Activated T-cell treated with anti-CD3 and anti-CD28 coated beads, Interleukin-2, amount 50 U/mL, for 72 hours (primary cell): ENCODE data around the gene FXYD7. TPM values are rescaled to one million over a fixed set of nuclear protein-coding genes. Genes with fewer than 3 reads are reported as not detected.
"Not testable (repeated sequence)": the region's sequence is repeated elsewhere in the genome, so short reads cannot be mapped to it uniquely, and the experiment has no call there.

Experiments used
- ATAC-seq, 2 donors: fragments of 150-1000 bp; cut with Tn5 transposase; replicated peaks in 1 of 2; 2 replicates each; pipeline ENCODE4 v1.10.0; 2021; ENCODE audit warnings: moderate library complexity in 2 of 2, mild to moderate bottlenecking in 1 of 2
- DNase-seq, 2 donors: peaks; one replicate each; pipeline ENCODE4 v3.0.0; 2021 to 2022; ENCODE audit warnings: mixed read lengths in 1 of 2
- H3K27ac Mint-ChIP-seq: one replicate; pipeline ENCODE4 v1.8.0; 2022; ENCODE audit warnings: mild to moderate bottlenecking, moderate library complexity, mixed read lengths
- H3K27me3 Mint-ChIP-seq: one replicate; pipeline ENCODE4 v1.8.0; 2022; ENCODE audit warnings: low read depth, mixed read lengths
- H3K36me3 Mint-ChIP-seq, 2 donors: one replicate each; pipeline ENCODE4 v1.8.0; 2022; ENCODE audit warnings: mixed read lengths in 2 of 2, mild to moderate bottlenecking in 1 of 2; ENCODE audit not compliant: insufficient read depth in 2 of 2
- H3K4me1 Mint-ChIP-seq: one replicate; pipeline ENCODE4 v1.8.0; 2022; ENCODE audit warnings: low read depth, mixed read lengths
- H3K4me3 Mint-ChIP-seq, 2 donors: one replicate each; pipeline ENCODE4 v1.8.0; 2022; ENCODE audit warnings: mild to moderate bottlenecking in 2 of 2, mixed read lengths in 2 of 2, moderate library complexity in 2 of 2
- H3K9me3 Mint-ChIP-seq, 2 donors: one replicate each; pipeline ENCODE4 v1.8.0; 2022; ENCODE audit warnings: mixed read lengths in 2 of 2
- total RNA-seq, 2 donors: library from RNA; stranded (reverse); gene quantifications; one replicate each; pipeline ENCODE4 v1.2.3, GENCODE V29; 2022

The FXYD7 gene
- total RNA-seq, 2 donors from 2014 or later: 1.0 to 1.2 TPM

DNA sequence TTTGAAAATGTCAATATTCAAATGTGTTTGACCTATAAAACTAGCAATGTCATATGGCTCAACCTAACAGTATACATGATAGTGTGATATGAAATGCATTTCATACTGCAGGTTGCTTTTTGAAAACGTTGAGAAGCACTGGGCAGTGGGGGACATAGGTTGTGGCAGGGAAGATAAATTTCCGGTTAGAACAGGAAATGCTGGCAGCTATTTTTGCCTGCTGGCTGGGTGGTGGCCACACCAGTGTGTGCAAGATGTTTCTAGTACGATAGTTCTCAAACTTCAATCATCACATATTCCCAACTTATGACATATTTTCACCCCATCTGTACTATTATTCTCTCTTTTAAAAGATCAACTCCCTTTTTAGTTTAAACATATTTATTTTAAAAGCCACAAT lies 28.7 kb downstream of the FXYD7 start:
- no peak for ATAC-seq
- no peaks in the 10 kb centered on the region for H3K27me3 Mint-ChIP-seq

DNA sequence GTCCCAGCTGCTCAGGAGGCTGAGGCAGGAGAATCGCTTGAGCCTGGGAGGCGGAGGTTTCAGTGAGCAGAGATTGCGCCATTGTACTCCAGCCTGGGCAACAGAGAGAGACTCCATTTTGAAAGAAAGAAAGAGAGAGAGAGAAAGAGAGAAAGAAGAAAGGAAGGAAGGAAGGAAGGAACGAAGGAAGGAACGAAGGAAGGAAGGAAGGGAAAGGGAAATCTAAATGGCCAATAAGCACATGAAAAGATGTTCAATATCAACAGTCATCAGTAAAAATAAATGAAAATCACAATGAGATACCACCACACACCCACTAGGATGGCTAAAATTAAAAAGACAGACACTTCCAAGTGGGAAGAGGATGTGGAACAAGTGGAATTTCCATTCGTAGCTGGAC lies 31.2 kb downstream of the FXYD7 start:
- ATAC-seq (no peak), DNase-seq (no peak)
- peak overlapping the region; percentile 62 for H3K27ac Mint-ChIP-seq
- peaks cover 6 to 7% of the 10 kb centered on the region in 2 donors for H3K9me3 Mint-ChIP-seq
- peaks cover 25% of the 10 kb centered on the region for H3K4me1 Mint-ChIP-seq
- no peak overlapping the region for H3K4me3 Mint-ChIP-seq
- H3K36me3 Mint-ChIP-seq: peaks cover 4 to 18% of the 10 kb centered on the region in 2 donors
- no peaks in the 10 kb centered on the region for H3K27me3 Mint-ChIP-seq

More for the DNA sequence above, 28.7 kb downstream of the FXYD7 start:
- DNase-seq: no peak
- H3K27ac Mint-ChIP-seq: peak overlapping the region; percentile 70
- H3K4me3 Mint-ChIP-seq: no peak overlapping the region
- H3K36me3 Mint-ChIP-seq: peaks cover 12 to 24% of the 10 kb centered on the region in 2 donors
- H3K4me1 Mint-ChIP-seq: peaks cover 29% of the 10 kb centered on the region
- H3K9me3 Mint-ChIP-seq: peaks cover 0 to 3% of the 10 kb centered on the region in 2 donors

DNA sequence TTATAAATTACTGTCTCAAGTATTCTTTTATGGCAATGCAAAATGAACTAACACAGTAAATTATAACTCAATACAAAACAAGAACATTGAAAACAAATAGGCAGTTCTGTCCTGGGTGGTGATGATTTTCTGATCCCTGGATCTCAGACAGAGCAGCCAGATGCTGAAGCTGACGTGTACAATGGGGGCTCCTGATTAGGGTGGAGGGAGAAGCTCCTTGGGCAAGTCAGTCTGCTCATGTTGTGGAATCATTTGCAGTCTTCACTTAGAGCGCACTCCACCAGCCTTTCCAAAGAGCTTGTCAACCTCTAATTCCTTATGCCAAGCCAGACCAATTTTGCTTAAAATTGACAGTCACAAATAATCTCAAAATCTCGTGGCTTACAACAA lies 33.1 kb downstream of the FXYD7 start:
- Mint-ChIP-seq H3K4me3 (no peak overlapping the region), H3K27me3 (no peaks in the 10 kb centered on the region), H3K4me1 (peaks cover 32% of the 10 kb centered on the region), H3K36me3 (peaks cover 1 to 12% of the 10 kb centered on the region in 2 donors), H3K27ac (no peak overlapping the region), H3K9me3 (peaks cover 6 to 7% of the 10 kb centered on the region in 2 donors)
- ATAC-seq: peak in 1 of 2 donors; percentile 15
- no peak for DNase-seq

DNA sequence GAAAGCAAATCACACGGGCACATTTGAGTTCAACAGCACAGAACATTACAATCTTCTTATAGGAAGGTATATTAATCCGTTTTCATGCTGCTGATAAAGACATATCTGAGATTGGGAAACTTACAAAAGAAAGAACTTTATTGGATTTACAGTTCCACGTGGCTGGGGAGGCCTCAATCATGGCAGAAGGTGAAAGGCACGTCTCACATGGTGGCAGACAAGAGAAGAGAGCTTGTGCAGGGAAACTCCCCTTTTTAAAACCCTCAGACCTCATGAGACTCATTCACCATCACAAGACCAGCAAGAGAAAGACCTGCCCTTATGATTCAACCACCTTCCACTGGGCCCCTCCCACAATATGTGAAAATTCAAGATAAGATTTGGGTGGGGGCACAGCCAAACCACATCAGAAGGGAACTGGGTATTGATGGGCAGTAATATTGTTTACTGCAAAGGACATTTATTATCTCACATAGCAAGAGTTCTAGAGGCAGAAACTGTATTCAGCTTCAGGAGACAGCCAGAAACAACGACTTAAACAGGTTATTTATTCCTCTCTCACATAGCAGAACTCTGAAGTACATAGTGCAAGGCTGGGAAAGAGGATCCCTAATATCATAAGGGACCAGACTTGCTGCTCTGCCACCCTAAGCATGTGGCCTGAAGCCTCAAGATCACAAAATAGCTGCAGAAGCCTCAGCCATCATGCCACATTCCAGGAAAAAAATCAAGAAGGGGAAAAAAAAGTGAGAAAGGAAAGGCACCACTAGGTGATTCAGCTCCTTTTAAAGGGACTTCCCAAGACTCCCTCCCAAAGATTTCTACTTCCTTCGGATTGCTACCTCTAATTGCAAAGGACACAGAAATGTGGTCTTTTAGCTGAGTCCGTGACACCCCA lies 34.6 kb downstream of the FXYD7 start:
- ATAC-seq: no peak
- DNase-seq: no peak
- H3K4me1 Mint-ChIP-seq: peaks cover 32% of the 10 kb centered on the region
- no peak overlapping the region for H3K4me3 Mint-ChIP-seq
- H3K9me3 Mint-ChIP-seq: peaks cover 6 to 7% of the 10 kb centered on the region in 2 donors
- peaks cover 0 to 10% of the 10 kb centered on the region in 2 donors for H3K36me3 Mint-ChIP-seq
- H3K27ac Mint-ChIP-seq: no peak overlapping the region
- no peaks in the 10 kb centered on the region for H3K27me3 Mint-ChIP-seq

DNA sequence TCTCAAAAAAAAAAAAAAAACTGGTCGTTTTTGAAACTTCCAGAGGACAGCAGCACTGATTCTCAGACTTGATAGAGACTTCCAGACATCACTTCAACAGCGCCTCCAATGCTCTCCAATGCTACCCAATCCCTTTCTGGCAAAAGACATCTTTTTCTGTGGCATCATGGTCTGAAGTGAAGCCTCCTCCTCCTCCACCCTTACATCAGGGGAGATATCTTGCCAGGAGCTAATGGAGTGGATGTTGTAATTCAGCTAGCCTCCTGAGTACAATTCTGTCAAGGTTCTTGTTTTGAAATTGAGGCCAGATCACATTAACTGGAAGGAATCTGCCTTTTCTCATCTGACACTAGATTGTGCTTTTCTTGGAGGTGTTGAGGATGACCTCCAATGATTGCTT lies 35.6 kb downstream of the FXYD7 start:
- H3K4me3 Mint-ChIP-seq: no peak overlapping the region
- peaks cover 6 to 7% of the 10 kb centered on the region in 2 donors for H3K9me3 Mint-ChIP-seq
- H3K27me3 Mint-ChIP-seq: no peaks in the 10 kb centered on the region
- peaks cover 32% of the 10 kb centered on the region for H3K4me1 Mint-ChIP-seq
- H3K36me3 Mint-ChIP-seq: peaks cover 0 to 10% of the 10 kb centered on the region in 2 donors
- DNase-seq (no peak), ATAC-seq (no peak)
- H3K27ac Mint-ChIP-seq: no peak overlapping the region

DNA sequence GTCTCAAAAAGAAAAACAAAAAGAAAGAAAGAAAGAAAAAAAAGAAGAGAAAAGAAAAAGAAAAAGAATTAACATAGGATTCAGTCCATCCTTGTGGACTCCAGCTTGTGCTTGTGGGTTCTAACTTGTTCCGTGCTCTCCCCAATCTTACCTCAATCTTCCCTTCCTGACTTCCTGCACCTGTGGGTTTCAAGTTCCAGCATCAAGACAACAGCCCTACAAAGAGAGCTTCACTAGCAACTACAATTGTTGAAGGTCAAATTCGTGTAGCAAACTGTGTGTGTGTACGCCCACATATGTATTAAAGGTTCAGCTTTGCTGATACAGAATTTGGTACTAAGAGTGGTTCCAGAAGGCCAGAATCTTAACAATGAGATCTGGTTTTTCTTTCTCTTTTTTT lies 36.8 kb downstream of the FXYD7 start:
- ATAC-seq (no peak), DNase-seq (no peak)
- Mint-ChIP-seq H3K4me1 (peaks cover 32% of the 10 kb centered on the region), H3K27ac (no peak overlapping the region), H3K9me3 (peaks cover 6 to 7% of the 10 kb centered on the region in 2 donors), H3K36me3 (peaks cover 0 to 8% of the 10 kb centered on the region in 2 donors), H3K4me3 (no peak overlapping the region), H3K27me3 (no peaks in the 10 kb centered on the region)

DNA sequence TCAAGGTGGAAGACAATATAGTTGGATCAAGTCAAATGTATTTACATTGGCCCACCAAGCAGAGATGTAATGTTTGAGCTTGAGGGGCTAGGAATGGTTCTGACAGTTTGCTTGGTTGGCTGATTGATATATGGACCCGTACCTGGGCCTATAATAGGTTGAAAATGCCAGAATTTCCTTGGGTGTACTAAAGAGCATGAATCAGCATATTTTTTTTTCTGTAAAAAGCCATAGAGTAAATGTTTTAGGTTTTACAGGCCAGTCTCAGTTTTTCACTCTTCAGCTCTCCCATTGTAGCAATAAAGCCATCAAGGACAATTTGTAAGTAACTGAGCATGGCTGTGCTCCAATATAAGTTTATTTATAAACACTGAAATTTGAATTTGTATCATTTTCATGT lies 38.3 kb downstream of the FXYD7 start:
- H3K4me3 Mint-ChIP-seq: no peak overlapping the region
- DNase-seq (no peak), ATAC-seq (no peak)
- no peaks in the 10 kb centered on the region for H3K27me3 Mint-ChIP-seq
- peaks cover 34% of the 10 kb centered on the region for H3K4me1 Mint-ChIP-seq
- H3K27ac Mint-ChIP-seq: no peak overlapping the region
- H3K36me3 Mint-ChIP-seq: peaks cover 0 to 8% of the 10 kb centered on the region in 2 donors
- peaks cover 6 to 7% of the 10 kb centered on the region in 2 donors for H3K9me3 Mint-ChIP-seq

DNA sequence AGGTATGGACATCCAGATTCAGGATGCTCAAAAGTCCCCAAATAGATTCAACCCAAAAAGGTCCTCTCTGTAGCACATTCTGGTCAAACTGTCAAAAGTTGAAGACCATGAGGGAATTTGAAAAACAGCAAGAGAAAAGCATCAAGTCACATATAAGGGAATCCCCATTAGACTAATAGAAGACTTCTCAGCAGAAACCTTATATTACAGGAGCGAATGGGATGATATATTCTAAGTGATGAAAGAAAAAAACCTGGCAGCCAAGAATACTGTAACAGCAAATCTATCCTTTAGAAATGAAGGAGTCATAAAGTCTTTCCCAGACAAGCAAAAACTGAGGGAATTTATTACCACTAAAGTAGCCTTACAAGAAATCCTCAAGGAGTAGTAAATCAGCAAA lies 41.2 kb downstream of the FXYD7 start:
- Mint-ChIP-seq H3K36me3 (no peaks in the 10 kb centered on the region), H3K27me3 (no peaks in the 10 kb centered on the region), H3K4me1 (peaks cover 19% of the 10 kb centered on the region), H3K9me3 (no peaks in the 10 kb centered on the region), H3K27ac (no peak overlapping the region), H3K4me3 (no peak overlapping the region)
- DNase-seq: no peak
- ATAC-seq: no peak

DNA sequence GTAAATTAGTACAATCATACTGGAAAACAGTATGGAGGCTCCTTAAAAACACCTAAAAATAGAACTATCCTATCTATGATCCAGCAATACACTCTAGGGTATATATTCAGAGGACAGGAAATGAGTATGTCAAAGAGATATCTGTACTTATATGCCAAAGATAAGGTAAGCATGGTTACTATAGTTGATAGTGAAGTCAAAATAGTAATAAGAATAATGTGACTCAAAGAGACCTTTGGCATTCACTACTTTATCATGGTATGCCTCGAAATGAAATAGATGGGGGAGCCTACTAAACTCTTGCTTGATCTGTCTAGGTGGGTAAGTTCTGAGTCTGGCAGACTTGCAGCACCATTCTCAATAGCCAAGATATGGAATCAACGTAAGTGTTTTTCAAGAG lies 41.8 kb downstream of the FXYD7 start:
- Mint-ChIP-seq H3K9me3 (peaks cover 0 to 2% of the 10 kb centered on the region in 2 donors), H3K27me3 (no peaks in the 10 kb centered on the region), H3K4me3 (no peak overlapping the region), H3K27ac (no peak overlapping the region), H3K36me3 (no peaks in the 10 kb centered on the region), H3K4me1 (peaks cover 13% of the 10 kb centered on the region)
- peak; percentile 72 to 76 for ATAC-seq
- DNase-seq: no peak

DNA sequence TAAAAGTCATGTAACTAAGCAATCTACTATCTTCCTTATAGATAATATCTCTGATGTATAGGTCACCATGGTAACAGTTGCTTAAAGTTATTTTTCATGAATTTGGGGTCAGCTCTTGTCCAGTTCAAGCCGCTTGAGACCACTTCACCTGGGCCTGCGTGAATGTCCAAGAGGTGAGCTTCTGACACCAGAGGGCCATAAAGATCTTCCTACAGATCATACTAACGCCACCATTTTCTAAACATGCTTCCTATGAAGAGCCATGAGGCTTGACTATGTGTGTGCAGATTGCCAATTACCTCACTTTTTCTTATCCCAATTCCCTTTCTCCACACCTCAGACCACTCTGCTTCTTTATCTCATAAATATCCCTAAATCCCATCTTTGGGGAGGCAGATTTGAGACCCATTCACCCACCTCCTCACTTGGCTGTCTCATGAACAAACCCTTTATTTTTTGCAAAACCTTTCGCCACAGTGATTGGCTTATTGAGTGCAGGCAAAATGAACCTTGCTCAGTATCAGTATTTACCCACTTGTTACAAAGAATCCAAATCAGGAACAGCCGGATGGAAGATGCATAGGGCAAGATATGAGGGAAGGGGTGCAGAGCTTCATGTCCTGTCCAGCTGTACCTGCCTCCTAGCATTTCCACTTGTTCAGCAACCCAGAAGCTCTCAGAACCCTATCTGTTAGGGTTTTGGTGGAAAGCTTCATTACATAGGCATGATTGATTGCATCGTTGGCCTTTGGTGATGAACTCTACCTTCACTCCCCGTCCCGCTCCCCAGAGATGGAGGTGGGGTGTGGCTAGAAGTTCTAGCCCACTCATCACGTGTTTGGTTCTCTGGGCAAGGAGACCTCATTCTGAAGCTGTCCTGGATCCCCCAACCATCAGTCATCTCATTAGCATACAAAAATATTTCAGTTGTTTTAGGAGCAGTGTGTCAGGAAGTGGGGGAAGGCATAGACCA lies 51.2 kb downstream of the FXYD7 start:
- ATAC-seq (no peak), DNase-seq (no peak)
- Mint-ChIP-seq H3K27ac (no peak overlapping the region), H3K27me3 (no peaks in the 10 kb centered on the region), H3K4me1 (peaks cover 7% of the 10 kb centered on the region), H3K9me3 (peaks cover 0 to 4% of the 10 kb centered on the region in 2 donors), H3K36me3 (peaks cover 5 to 7% of the 10 kb centered on the region in 2 donors), H3K4me3 (no peak overlapping the region)

DNA sequence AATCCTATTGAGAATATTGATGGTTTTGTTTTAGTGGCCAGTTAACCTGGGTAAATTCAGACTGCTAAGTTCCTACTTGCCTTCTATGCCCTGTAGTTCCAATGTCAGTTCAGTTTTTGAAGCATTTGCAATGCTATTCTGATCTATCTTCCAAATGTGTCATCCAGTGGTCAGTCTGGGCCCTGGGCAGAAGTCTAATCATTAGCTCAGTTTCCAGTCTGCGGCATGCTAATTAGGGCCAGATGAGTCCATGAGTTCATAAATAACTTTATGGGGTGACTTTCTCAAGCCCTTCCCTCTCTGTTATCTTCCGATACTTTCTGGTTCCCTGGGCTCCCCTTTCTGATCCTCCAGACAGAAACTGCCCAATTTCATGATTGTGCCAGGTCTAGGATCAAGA lies 52.8 kb downstream of the FXYD7 start:
- Mint-ChIP-seq H3K36me3 (peaks cover 5 to 7% of the 10 kb centered on the region in 2 donors), H3K4me3 (no peak overlapping the region), H3K27ac (no peak overlapping the region), H3K9me3 (peaks cover 0 to 1% of the 10 kb centered on the region in 2 donors), H3K4me1 (peaks cover 11% of the 10 kb centered on the region), H3K27me3 (no peaks in the 10 kb centered on the region)
- ATAC-seq (no peak), DNase-seq (no peak)

DNA sequence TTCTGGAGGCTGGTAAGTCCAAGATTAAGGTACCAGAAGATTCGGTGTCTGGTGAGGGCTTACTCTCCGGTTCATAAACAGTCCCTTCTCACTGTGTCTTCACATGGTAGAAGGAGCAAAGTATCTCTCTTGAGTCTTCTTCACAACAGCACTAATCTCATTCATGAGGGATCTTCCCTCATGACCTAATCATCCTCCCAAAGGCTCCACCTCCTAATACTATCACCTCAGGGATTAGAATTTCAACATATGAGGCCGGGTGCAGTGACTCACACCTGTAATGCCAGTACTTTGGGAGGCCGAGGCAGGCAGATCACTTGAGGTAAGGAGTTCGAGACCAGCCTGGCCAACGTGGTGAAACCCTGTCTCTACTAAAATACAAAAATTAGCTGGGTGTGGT lies 53.8 kb downstream of the FXYD7 start:
- H3K4me3 Mint-ChIP-seq, ATAC-seq, H3K27me3 Mint-ChIP-seq, DNase-seq, H3K9me3 Mint-ChIP-seq, H3K36me3 Mint-ChIP-seq, H3K27ac Mint-ChIP-seq: not testable (repeated sequence)
- peaks cover 20% of the 10 kb centered on the region for H3K4me1 Mint-ChIP-seq

DNA sequence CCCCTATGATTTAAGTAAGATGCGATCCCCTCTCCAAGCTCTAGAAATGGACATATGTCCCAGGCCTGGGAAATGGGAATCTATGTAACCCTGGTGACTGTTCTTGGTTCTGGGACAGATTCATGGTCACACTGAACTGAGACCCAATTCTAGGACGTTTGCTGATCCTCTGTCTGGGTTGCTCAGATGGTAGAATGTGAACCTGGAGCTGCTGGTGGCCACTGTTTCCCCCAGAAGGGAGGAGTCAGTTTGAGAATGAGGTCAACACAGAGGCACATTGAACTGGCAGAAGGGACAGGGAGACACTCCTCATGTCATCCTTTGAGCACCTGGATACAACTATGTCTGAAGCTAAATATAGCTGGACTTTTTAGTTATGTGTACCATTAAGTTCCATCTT lies 56.4 kb downstream of the FXYD7 start:
- Mint-ChIP-seq H3K4me3 (no peak overlapping the region), H3K9me3 (no peaks in the 10 kb centered on the region), H3K27me3 (no peaks in the 10 kb centered on the region), H3K4me1 (peaks cover 46% of the 10 kb centered on the region), H3K27ac (no peak overlapping the region), H3K36me3 (peaks cover 0 to 1% of the 10 kb centered on the region in 2 donors)
- ATAC-seq: no peak
- no peak for DNase-seq
